SK-N-SH (cell line): Measurements from ENCODE around the gene PCNX2.

Source experiments
- FOXJ3 ChIP-seq: sonication (generic); formaldehyde crosslinking; IDR thresholded peaks from 2 replicates; pipeline ENCODE4 v1.5.1; 2020; ENCODE audit warnings: mild to moderate bottlenecking, missing genetic modification reagents
- IRF3 ChIP-seq: fragments of 150-350 bp; IDR thresholded peaks from 2 replicates; pipeline ENCODE4 v1.6.1; 2016; ENCODE audit warnings: mild to moderate bottlenecking, low read depth, low read length
- POLR2AphosphoS5 ChIP-seq: IDR thresholded peaks from 2 replicates; pipeline ENCODE4 v1.6.1; 2012; ENCODE audit warnings: low read depth, low read length
- RCOR1 ChIP-seq: fragments of 150-350 bp; IDR thresholded peaks from 2 replicates; pipeline ENCODE4 v1.6.1; 2017; ENCODE audit warnings: antibody characterized with exemption, low read length
- TEAD4 ChIP-seq: IDR thresholded peaks from 2 replicates; pipeline ENCODE4 v1.4.0; 2012; ENCODE audit warnings: mild to moderate bottlenecking, borderline replicate concordance; ENCODE audit not compliant: insufficient read depth
- USF2 ChIP-seq: fragments of 150-350 bp; IDR thresholded peaks from 2 replicates; pipeline ENCODE4 v1.6.1; 2017; ENCODE audit warnings: antibody characterized with exemption, low read length, low read depth, borderline replicate concordance
- TF ChIP-seq, protein P1 (sequence below): fragments of 200-600 bp; sonication (generic); IDR thresholded peaks from 2 replicates; pipeline ENCODE4 v1.6.1; 2017; ENCODE audit warnings: antibody characterized with exemption, mild to moderate bottlenecking, moderate library complexity

- TF ChIP-seq, protein P1, sequence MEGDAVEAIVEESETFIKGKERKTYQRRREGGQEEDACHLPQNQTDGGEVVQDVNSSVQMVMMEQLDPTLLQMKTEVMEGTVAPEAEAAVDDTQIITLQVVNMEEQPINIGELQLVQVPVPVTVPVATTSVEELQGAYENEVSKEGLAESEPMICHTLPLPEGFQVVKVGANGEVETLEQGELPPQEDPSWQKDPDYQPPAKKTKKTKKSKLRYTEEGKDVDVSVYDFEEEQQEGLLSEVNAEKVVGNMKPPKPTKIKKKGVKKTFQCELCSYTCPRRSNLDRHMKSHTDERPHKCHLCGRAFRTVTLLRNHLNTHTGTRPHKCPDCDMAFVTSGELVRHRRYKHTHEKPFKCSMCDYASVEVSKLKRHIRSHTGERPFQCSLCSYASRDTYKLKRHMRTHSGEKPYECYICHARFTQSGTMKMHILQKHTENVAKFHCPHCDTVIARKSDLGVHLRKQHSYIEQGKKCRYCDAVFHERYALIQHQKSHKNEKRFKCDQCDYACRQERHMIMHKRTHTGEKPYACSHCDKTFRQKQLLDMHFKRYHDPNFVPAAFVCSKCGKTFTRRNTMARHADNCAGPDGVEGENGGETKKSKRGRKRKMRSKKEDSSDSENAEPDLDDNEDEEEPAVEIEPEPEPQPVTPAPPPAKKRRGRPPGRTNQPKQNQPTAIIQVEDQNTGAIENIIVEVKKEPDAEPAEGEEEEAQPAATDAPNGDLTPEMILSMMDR = no peak
- TF ChIP-seq FOXJ3 (CRISPR knock-in tag) = no peak
- TF ChIP-seq RCOR1 = no peak
- TF ChIP-seq POLR2AphosphoS5 = no peak
- TF ChIP-seq USF2 = no peak
- no peak for TF ChIP-seq TEAD4
- no peak for TF ChIP-seq IRF3
Observed at GRCh38 chr1:233027046-233027445, 268.5 kb downstream of the PCNX2 start.
